Stimulated activated CD8-positive, alpha-beta memory T cell treated with anti-CD3 and anti-CD28 coated beads, Interleukin-12 subunit alpha, Interleukin-12 subunit beta, amount 100 ng/mL, for 24 hours (primary cell): ENCODE results near the gene BICDL1.
"Not testable (repeated sequence)": the region's sequence is repeated elsewhere in the genome, so short reads cannot be mapped to it uniquely, and the experiment has no call there.

ENCODE experiments used
- DNase-seq: peaks from one replicate; pipeline ENCODE4 v3.0.0-alpha.2; 2020; ENCODE audit errors: extremely low read depth

The BICDL1 gene, protein sequence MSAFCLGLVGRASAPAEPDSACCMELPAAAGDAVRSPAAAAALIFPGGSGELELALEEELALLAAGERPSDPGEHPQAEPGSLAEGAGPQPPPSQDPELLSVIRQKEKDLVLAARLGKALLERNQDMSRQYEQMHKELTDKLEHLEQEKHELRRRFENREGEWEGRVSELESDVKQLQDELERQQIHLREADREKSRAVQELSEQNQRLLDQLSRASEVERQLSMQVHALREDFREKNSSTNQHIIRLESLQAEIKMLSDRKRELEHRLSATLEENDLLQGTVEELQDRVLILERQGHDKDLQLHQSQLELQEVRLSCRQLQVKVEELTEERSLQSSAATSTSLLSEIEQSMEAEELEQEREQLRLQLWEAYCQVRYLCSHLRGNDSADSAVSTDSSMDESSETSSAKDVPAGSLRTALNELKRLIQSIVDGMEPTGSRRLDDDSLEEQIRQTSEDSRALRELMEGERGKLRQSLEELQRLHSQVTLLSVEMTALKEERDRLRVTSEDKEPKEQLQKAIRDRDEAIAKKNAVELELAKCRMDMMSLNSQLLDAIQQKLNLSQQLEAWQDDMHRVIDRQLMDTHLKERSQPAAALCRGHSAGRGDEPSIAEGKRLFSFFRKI

DNA sequence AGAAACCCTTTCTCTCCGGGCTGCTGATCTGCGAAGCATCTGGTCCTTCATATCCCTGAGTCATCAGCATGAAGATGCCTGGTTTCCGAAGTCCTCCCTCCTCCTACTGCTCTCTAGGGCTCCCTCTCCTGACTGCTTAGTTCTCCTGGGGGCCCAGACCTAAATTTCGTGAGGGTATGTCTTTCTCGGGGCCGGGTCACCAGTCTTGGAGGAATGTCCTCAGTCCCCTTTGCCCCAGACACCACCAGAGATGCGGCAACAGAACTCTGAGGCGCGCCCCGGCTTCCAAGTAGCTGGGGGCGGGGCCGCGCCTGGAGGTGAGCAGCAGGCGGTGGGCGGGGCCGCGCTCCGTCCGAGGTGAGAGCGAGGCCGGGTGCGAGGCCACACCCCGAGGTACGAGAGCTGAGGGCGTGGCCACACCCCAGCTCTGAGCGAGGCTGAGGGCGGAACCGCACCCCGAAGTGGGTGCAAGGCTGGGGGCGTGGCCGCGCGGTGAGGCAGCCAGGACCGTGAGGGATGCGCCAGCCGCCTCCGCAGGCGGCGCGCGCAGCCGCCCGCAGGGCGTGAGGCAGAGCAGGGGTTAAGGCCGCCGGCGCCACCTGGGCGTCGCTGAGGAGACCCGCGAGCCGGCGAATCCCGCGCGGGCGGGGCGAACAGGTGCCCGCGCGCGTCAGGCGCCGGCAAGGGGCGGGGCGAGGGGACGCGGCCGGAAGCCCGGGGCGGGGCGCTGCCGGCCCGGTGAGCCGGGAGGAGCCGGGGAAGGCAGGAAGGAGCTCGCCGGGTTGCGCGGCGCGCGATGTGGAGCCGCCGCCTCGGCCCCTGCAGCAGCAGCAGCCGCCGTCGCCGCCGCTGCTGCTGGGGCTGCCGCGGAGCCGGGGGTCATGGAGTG, at the start of gene BICDL1:
Gene BICDL1 (plus strand): TSS at position 765 of the 889 bp plus-strand sequence. CDS start 633 bp downstream, outside the sequence.
- DNase-seq = peak; percentile 94

DNA sequence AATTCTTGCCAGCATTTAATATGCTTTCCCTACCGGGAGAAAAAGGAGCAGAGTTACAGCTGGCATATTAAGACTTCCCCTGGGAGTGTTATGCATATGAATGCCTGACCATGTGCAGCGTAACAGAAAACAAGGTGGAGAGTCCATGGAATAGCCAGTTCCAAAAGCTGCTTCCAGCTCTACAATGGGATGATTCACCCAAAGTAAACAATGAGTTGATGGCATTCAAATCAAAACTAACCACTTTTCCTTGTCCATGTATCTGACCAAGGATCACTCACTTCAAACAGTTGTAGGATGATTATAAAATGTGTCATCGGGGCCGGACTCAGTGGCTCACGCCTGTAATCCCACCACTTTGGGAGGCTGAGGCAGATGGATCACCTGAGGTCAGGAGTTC, 48.1 kb upstream of the BICDL1 start:
- no peak for DNase-seq

DNA sequence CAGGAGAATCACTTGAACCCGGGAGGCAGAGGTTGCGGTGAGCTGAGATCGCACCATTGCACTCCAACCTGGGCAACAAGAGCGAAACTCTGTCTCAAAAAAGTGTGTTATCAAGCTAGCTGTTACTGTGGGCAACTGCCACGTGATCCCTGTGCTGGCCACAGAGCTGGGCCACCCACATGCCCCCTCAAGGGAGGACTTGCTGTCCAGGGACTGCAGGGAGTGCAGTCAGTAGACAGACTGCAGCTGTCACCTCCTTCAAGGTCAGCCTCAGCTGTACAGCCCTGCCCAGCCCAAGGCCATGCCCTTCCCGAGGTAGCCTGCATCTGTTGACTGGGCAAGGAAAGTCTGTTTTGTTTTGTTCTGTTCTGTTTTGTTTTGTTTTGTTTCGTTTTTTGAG, 46.6 kb upstream of the BICDL1 start:
- no peak for DNase-seq

DNA sequence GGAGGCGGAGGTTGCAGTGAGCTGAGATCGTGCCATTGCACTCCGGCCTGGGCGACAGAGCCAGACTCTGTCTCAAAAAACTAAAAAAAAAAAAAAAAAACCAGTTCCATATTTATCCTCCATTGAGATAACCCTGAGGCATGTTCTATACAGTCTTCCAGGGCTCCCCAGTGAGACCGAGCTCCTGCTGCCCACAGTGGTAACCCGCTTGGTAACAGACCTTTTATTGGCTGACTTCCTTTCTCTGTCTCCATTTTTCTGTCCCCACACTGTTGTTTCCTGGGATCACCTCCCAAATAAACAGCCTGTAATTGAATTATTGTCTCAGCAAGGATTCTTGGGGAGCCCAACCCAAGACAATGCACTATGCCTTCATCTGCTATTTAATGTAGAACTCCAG, 42.8 kb upstream of the BICDL1 start:
- no peak for DNase-seq

DNA sequence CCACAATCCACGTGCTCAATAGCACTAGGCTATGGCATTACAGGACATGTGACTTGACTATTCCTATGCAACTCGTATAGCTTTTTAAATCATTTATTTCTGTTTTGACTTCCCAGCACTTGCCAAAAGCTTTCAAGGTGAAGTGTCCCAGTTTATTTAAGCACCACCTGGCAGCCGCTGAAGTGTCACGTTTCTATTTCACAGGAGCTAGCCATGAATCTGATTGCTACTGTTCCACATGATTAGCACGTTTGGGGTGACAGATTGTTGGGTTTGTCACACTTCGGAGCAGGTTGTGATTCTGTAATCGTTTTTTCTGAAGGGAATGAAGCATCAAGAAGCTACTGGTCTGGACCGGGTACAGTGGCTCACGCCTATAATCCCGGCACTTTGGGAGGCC, 39.9 kb upstream of the BICDL1 start:
- no peak for DNase-seq

DNA sequence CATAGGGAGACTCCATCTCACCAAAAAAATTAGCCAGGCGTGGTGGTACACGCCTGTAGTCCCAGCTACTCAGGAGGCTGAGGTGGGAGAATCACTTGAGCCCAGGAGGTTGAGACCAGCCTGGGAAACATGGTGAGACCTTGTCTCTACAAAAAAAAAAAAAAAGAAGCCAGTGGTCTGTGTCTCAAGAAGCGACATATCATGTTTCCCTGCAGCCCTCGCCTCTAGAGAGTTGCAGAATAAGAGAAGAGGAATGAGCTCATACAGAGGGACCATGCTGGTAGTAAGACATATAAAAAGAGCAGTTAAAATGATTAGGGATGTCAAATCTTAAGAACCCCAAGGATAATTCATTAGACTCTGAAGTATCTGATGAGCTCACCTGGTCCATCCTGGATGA, 39.4 kb upstream of the BICDL1 start:
- DNase-seq = no peak

DNA sequence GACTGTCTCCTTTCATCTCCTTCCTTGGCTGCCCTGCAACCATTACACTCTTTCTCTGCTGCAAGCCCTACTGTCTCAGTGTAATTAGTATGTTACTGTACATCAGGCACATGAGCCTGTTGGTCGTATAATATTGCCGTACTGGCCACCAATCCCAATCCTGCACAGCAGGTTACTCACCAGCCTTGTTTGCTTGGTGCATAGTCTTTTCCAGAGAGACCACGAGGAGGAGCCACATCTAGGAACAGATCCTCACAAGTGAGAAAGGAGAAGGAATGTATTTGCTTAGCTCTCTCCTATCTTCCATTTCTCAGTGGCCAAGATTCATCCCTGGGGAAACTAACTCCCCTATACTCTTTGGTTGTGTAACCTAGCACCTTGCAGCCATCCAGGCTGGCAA, 33.0 kb upstream of the BICDL1 start:
- no peak for DNase-seq

DNA sequence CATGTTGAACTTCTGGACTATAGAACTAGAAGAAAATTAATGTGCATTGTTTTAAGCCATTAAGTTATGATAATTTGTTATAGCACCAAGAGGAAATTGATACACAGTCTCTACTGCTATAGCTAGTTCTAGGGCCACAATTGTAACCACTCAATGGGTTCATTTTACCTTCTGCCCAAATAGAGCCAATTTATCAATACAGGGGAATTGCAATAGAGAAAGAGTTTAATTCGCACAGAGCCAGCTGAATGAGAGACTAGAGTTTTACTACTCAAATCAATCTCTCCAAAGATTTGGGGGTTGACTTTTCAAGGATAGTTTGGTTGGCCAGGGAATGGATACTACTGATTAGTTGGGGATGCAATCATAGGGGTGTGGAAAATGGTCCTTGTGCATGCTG, 31.9 kb upstream of the BICDL1 start:
- no peak for DNase-seq

DNA sequence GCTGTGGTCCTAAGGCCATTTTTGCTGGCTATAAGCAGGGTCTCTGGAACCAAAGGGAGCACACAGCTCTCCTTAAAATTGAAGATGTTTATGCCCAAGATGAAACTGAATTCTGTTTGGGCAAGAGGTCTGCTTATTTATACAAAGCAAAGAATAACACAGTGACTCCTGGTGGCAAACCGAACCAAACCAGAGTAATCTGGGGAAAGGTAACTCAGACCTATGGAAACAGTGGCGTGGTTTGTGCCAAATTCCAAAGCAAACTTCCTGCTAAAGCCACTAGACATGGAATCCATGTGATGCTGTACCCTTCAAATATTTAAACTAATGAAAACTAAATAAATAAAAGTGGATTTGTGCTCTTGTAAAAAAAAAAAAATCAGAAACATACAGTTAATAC, 29.6 kb upstream of the BICDL1 start:
- no peak for DNase-seq

DNA sequence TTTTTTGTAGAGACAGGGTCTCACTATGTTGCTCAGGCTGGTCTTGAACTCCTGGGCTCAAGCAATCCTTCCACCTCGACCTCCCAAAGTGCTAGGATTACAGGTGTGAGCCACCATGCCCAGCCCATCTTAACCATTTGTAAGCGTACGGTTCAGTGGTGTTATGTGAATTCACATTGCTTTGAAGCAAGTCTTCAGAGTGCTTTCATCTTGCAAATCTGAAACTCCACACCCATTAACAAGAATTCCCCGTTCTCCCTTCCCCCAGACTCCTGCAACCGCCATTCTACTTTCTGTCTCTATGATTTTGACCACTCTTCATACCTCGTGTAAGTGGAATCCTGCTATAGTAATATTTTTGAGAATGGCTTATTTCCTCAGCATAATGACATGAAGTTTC, 24.9 kb upstream of the BICDL1 start:
- no peak for DNase-seq

DNA sequence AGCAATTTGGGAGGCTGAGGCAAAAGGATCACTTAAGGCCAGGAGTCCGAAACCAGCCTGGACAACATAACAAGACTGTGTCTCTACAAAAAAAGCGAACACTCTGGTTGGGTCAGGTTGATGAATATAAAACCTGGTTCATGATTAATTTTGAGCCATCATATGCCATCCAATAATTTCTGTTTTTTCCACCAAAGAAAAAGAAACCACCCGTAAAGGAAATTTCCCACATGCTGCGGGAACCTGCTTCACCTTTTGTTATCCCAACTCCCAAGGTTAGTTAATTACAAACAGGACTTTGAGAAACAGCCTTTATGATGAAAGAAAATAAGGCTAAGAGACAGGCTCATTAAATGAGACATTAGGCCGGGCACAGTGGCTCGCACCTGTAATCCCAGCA, 24.1 kb upstream of the BICDL1 start:
- no peak for DNase-seq

DNA sequence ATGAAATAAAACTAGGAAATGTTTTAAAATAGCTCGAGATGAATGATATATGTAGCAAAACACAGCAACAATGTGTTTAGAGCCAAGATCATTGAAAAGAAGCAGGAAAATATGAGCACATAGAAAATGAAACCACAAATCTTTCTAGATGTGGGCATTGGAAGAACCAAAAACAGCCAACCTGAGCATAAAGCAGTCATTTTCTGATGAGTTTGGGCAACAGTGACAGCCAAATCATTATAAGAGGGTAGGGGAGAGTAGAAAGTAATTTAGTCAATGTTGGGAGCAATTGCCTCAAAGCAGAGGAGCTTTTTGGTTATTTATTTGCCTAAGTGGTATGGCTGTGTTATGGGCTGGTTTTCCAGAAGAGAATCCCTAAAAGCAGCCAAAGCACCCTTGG, 8.8 kb upstream of the BICDL1 start:
- DNase-seq = no peak

DNA sequence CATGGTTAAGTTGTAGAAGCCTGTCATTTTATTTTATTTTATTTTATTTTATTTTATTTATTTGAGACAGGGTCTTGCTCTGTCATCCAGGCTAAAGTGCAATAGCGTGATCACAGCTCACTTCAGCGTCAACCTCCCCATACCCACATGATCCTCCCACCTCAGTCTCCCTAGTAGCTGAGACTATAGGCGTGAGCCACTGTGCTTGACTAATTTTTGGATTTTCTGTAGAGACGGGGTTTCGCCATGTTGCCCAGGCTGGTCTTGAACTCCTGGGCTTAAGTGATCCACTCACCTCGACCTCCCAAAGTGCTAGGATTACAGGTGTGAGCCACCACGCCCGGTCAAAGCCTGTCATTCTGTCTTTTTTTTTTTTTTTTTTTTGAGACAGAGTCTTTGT, 8.3 kb upstream of the BICDL1 start:
- DNase-seq = not testable (repeated sequence)

DNA sequence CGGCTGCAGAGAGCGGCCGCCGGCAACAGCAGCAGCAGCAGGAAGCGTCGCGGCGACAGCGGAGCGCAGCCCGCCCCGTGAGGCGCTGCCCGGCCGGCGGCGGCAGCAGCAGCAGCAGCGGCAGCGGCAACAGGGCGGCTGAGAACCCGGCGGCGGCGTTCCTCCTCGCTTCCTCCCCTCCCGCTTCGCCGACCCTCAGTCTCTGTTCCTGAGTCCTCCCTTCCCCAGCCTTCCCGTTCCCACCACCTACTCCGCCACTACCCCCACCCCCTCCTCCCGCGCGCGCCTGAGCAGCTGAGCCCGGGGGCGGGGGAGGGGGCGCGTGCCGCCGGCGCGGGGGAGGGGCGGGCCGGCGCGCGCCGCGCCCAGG, 310 bp downstream of the BICDL1 start:
- no peak for DNase-seq

DNA sequence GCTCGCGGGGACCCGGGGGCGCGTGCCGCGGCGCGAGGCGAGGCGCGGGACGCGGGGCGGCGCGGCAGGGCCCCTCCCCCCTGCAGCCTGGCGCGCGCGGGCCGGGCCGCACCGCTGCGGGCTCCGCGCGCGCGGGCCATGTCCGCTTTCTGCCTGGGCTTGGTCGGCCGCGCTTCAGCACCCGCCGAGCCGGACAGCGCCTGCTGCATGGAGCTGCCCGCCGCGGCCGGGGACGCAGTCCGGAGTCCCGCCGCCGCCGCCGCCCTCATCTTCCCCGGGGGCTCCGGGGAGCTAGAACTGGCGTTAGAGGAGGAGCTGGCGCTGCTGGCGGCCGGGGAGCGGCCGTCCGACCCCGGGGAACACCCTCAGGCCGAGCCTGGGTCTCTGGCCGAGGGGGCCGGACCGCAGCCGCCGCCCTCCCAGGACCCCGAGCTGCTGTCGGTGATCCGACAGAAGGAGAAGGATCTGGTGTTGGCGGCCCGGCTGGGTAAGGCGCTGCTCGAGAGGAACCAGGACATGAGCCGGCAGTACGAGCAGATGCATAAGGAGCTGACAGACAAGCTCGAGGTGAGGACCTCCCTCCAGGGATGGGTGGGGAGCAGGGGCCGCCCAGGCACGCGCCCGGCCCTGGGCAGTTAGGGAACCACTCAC, 820 bp downstream of the BICDL1 start:
- no peak for DNase-seq

DNA sequence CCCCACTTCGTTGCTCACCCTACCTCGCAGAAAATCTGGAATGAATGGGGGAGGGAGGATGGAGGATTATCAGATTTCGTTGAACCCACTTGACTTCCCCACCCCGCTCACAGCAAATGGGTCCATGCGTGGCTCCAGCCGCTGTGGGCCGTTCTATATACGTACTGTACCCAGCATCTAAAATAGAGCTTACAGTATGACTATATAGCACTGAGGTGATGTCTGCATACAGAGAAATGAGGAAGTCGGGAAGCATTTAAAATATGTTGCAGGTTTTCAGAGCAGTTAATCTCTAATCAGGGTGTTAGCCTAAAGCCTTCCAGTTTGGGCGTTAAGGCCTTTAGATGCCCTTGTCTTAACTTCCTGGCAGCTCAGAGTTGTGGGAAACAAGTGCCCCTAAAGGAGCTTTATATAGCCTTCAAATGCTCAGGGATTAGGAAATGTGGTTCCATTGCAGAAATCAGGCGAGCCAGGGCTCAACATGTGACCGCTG, 1.4 kb downstream of the BICDL1 start:
- DNase-seq = no peak

DNA sequence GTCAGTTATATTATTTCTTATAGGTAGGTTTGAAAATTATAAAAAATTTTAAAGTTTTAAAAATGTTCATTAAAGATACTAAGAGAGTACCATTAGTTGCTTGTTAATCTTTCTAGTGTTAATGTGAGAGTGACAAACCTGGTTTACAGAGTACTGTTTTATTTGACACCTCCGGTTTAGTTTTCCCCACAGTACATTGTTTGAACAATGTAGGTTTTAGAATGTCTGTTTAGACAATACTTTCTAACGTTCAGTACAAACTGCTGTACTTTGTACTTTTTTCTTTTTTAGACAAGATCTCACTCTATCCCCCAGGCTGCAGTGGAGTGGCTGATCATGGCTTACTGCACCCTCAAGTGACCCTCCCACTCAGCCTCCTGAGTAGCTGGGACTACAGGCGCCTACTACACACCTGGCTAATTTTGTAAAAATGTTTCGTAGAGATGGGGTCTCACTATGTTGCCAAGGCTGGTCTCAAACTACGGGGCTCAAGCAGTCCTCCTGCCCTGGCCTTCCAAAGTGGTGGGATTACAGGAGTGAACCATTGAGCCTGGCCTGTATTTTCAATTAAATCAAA, 3.2 kb downstream of the BICDL1 start:
- no peak for DNase-seq

DNA sequence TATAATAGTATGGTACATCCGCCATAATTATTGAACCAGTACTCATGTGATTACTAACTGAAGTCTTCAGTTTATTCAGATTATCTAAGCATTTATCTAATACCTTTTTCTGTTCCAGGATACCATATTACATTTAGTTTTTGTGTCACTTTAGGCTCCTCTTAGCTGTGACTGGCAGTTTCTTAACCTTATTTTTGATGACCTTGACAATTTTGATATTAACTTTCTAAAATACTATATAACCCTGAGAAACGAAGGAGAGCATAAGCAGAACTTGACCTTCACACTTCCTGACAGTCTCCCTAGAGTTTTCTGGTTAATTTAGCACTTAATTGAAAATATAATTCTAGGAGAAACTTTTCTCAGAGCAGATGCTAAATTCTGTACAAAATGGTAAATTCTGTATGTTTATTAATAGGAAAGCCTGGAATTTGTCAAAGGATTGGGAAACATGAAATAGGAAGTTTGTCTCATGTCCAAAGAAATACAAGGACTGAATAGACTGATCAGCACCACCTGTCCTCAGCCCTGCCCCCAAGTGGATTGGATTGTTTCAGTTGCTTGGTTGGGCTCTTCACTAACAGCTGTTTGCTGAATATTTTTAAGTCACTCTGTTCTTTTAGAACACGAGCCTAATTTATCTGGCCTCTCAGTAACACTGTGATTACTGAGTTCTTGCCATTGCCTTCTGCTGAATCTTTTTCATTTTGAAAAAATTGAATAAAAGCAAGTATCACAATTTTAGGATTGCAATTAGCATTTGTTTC, 6.0 kb downstream of the BICDL1 start:
- no peak for DNase-seq

DNA sequence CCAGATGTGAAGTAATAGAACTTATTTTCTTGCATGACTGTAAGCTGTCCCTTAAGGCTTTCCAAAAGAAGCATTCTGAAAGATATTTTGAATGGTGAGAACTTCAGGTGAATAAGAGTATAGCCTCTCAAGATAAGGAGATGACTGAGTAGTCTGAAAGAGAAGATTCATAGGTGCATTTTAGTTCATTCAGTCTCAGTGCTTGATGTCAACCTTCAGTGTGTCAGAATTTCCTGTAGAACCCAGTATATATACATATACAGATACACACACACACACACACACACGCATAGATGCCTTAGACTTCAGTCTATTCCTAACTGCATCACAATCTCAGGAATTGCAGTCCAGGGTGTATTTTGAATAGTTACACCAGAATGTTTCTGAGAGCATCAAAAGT, 7.4 kb downstream of the BICDL1 start:
- no peak for DNase-seq

DNA sequence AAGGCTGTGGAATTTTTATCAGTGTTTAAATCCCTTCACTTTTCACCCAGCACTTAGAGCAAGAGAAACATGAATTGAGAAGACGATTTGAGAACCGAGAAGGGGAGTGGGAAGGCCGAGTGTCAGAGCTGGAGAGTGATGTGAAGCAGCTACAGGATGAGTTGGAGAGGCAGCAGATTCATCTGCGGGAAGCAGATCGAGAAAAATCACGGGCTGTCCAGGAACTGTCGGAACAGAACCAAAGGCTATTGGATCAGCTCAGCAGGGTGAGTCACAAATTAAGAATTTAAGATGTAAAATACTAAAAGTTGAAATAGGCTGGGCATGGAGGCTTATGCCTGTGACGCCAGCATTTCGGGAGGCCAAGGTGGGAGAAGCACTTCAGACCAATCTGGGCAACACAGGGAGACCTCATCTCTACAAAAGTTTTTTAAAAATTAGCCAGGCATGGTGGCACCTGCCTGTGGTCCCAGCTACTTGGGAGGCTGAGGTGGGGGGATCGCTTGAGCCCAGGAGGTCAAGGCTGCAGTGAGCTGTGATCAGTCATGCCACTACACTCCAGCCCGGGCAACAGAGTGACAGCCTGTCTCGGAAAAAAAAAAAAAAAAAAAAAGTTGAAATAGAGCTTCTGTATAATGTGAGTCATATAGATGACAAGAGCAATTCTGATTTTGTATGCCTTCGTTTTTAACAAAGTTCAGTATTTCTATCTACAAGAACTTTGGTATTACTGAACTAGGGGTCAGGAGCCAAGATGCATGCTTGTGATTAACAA, 9.6 kb downstream of the BICDL1 start:
- DNase-seq = no peak
